ENCODE measurements around the gene CSNK1G1.

CSNK1G1 gene

GRCh38 chr15:64288577-64288976, 67.4 kb downstream of the CSNK1G1 start:
- H3K27me3 ChIP-seq (ENCODE audit: insufficient read depth, low read depth, severe bottlenecking) = no peaks in the 10 kb centered on the region
- no peaks in the 10 kb centered on the region for H3K9me3 ChIP-seq (ENCODE audit: severe bottlenecking)
- peaks cover 6% of the 10 kb centered on the region; the same call in 1 of the 2 replicates for H3K36me3 ChIP-seq
- no peak overlapping the region for H3K27ac ChIP-seq
- no peak for DNase-seq
- no peak overlapping the region for H3K4me3 ChIP-seq (ENCODE audit: low read depth, low read length)
- TF ChIP-seq CTCF (IDR thresholded peaks at IDR 0.05; ENCODE audit: low read depth, low read length) = no peak

GRCh38 chr15:64287953-64288352, 68.0 kb downstream of the CSNK1G1 start:
- H3K27me3 ChIP-seq (ENCODE audit: insufficient read depth, low read depth, severe bottlenecking) = no peaks in the 10 kb centered on the region
- no peak for DNase-seq
- no peak for TF ChIP-seq CTCF (IDR thresholded peaks at IDR 0.05; ENCODE audit: low read depth, low read length)
- H3K27ac ChIP-seq = no peak overlapping the region
- peaks cover 6% of the 10 kb centered on the region; the same call in 1 of the 2 replicates for H3K36me3 ChIP-seq
- H3K4me3 ChIP-seq (ENCODE audit: low read depth, low read length) = no peak overlapping the region
- H3K9me3 ChIP-seq (ENCODE audit: severe bottlenecking) = no peaks in the 10 kb centered on the region

- Histone ChIP-seq H3K36me3 (peaks cover 6% of the 10 kb centered on the region; the same call in 1 of the 2 replicates), H3K27me3 (ENCODE audit: insufficient read depth, low read depth, severe bottlenecking) (no peaks in the 10 kb centered on the region), H3K4me3 (ENCODE audit: low read depth, low read length) (no peak overlapping the region), H3K27ac (no peak overlapping the region), H3K9me3 (ENCODE audit: severe bottlenecking) (no peaks in the 10 kb centered on the region)
- no peak for TF ChIP-seq CTCF (IDR thresholded peaks at IDR 0.05; ENCODE audit: low read depth, low read length)
- DNase-seq = no peak
Measured at GRCh38 chr15:64286473-64286872, 69.5 kb downstream of the CSNK1G1 start.

- DNase-seq = no peak
- TF ChIP-seq CTCF (IDR thresholded peaks at IDR 0.05; ENCODE audit: low read depth, low read length) = no peak
- Histone ChIP-seq H3K27ac (no peak overlapping the region), H3K9me3 (ENCODE audit: severe bottlenecking) (no peaks in the 10 kb centered on the region), H3K27me3 (ENCODE audit: insufficient read depth, low read depth, severe bottlenecking) (no peaks in the 10 kb centered on the region), H3K4me3 (ENCODE audit: low read depth, low read length) (no peak overlapping the region), H3K36me3 (peaks cover 6% of the 10 kb centered on the region; the same call in 1 of the 2 replicates)
Measured at GRCh38 chr15:64285871-64286270, 70.1 kb downstream of the CSNK1G1 start.

- TF ChIP-seq CTCF (IDR thresholded peaks at IDR 0.05; ENCODE audit: low read depth, low read length) = no peak
- Histone ChIP-seq H3K27ac (no peak overlapping the region), H3K9me3 (ENCODE audit: severe bottlenecking) (no peaks in the 10 kb centered on the region), H3K36me3 (peaks cover 3% of the 10 kb centered on the region; the same call in 1 of the 2 replicates), H3K4me3 (ENCODE audit: low read depth, low read length) (no peak overlapping the region), H3K27me3 (ENCODE audit: insufficient read depth, low read depth, severe bottlenecking) (no peaks in the 10 kb centered on the region)
- no peak for DNase-seq
Measured at GRCh38 chr15:64285150-64285549, 70.8 kb downstream of the CSNK1G1 start.

- H3K27me3 ChIP-seq (ENCODE audit: insufficient read depth, low read depth, severe bottlenecking) = no peaks in the 10 kb centered on the region
- no peak for TF ChIP-seq CTCF (IDR thresholded peaks at IDR 0.05; ENCODE audit: low read depth, low read length)
- no peak overlapping the region for H3K27ac ChIP-seq
- peaks cover 3% of the 10 kb centered on the region; the same call in 1 of the 2 replicates for H3K36me3 ChIP-seq
- H3K9me3 ChIP-seq (ENCODE audit: severe bottlenecking) = no peaks in the 10 kb centered on the region
- H3K4me3 ChIP-seq (ENCODE audit: low read depth, low read length) = no peak overlapping the region
- DNase-seq = no peak
Measured at GRCh38 chr15:64284042-64284441, 71.9 kb downstream of the CSNK1G1 start.

All from WERI-Rb-1 (cell line).